NCI-H524 (cell line): Measurements from ENCODE around the gene CLVS2.
A peak's percentile ranks its signal among the peaks of the same experiment; 100 is the strongest.

Experiments used
- DNase-seq, 2 experiments: peaks; one replicate each; lab custom pipeline; 2025; lab: John Stamatoyannopoulos, UW

CLVS2 gene

DNA sequence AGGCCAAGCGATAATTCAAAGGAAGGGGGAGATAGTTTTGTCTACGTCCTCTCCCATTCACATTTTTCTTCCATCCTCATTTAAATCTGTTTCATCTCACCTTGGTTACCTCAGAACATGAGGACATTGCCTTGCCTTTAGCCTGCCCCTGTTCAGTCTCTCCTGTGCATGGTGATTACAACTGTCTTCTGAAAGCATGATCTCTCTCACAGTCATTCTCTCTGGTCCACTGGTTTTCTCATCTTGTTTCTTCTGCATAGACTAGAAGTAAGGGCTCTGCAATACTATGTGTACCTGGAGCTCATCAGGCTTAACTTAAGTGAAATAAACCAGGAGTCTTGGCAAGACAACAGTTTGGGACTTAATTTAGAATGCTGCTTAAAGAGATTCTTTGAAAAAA lies 31.4 kb downstream of the CLVS2 start:
- DNase-seq: no peak

DNA sequence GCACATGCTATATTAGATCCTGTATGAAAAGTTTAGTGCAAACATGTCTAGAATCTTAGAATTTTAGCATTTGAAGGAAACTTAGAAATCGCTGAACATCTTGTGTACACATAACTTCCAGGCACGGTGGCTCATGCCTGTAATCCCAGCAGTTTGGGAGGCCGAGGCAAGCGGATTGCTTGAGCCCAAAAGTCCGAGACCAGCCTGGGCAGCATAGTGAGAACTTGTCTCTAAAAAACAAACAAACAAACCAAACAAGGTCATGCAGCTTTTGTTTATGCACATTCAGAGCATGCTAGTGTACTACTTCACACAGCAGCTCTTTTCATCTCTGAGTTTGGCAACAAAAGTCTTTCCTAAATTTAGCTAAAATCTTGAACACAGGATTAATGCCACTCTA lies 32.2 kb downstream of the CLVS2 start:
- DNase-seq: no peak

DNA sequence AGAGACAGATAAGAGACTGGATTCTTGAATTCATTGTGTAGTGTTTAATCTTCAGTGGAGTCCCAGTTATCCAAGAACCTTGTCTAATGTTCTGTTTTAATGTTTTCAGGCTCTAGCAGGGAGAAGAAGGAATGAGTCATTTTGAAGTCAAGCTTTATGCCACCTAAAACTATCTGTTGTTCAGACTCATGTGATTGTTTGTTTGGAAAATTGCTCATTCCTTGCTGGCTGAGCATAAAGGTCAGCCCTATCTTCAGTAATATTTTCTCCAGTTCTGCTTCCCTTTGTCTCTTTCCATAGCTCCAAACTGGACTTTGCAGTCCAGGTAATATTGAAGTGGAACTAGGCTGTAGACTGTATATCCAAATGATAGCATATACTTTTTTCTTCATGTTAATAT lies 34.2 kb downstream of the CLVS2 start:
- no peak for DNase-seq

DNA sequence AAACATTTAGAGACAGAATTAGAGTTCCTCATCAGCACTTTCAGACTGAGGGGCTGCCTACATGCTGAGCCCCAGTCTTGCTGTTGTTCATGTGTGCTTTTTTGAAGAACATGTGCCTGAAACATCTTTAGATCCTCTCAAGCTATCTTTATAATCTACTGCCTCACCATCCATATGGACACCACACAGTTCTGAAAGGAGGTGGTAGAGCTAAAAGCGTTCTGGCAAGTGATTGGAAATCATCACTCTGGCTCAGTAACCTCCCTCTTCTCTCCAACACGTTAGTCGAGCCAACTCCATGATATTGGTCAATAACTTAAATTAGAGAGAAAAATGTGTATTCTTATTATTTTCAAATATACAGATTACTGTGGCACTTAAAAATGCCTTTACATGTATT lies 40.6 kb downstream of the CLVS2 start:
- no peak for DNase-seq

DNA sequence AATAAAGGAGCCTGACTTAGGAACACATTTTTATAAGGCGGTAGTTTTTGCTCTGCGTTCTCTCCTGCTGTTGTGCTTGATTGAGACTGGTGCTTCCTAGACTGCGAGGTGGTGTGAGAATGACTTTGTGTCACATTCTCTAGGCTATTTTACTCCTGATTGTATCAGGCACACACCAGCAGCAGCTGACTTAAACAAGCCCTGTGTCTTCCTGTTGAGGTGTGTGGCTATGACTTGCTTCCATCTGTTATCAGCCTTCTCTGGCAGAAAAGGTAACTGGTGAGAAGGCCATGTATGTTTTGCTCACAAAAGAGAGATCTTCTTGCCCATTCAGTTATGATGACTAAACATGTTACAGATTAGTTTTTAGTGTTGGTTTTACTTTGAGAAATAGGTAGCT lies 43.4 kb downstream of the CLVS2 start:
- DNase-seq: no peak

DNA sequence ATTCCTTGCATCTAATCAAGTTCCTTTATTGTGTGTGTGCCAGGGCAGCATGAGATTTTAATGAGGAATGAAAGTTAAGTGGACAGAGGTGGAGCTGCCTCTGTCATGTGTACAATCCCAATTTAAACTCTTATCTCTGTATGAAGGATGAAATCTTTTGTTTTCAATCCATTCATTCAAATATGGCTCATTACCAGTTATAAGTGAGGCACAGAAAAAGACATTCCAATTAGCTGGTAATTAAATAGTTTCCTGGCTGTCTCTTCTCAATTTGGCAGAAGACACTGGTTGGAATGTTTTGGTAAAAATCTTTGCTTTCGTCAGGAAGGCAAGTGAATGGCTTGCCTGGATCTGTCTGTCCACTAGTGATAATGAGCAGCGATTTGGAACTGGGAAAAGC lies 46.4 kb downstream of the CLVS2 start:
- no peak for DNase-seq

DNA sequence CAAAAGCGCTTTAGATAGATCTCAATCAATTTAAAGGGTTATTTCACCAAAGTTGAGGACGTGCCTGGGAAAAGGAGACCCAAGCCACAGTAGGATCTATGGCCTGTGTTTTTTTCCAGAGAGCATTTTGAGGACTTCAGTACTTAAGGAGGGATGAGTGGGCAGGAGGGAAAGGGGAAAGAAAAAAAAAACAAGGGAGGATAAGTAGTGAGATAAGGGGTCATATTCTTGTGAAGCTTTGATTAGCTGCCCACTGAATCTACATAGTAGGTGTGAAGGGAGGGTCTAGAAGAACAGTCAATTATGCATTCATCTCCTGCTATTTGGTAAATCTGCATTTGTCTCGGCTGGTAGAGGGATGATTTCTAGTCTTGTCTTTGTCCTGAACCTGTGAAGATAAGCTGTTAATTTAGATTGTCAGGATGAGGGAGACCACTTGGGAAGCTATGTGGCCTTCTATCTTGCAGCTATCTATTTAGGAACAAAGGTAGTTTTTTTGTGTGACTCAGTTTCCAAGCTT lies 48.4 kb downstream of the CLVS2 start:
- DNase-seq: no peak

DNA sequence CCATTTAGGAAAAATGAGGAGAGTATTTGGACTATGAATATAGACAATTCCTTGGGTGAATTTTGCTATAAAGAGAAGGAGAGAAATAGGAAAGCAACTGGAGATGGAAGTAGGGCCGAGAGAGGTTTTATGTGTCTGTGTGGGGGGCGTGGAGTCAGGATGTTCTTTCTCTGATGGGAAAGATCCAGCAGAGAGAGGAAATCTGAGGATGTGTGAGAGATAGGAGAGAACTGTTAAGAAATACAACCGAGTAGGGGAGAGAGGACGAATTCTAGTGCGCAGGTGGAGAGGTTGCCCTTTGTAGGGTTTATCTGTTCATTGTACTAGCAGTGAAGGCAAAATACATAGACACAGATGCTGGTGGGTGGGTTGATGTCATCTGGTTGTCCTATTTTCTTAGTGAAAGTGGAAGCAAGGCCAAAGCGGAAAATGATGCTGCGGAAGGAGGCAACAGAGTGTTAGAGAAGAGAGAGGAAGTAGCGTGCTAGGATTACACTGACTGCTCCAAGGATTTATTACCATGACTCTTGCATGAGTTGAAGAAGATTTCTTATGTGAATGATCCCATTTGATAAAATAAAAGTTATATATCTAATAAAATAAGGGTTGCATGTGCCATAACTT lies 57.7 kb downstream of the CLVS2 start:
- no peak for DNase-seq

DNA sequence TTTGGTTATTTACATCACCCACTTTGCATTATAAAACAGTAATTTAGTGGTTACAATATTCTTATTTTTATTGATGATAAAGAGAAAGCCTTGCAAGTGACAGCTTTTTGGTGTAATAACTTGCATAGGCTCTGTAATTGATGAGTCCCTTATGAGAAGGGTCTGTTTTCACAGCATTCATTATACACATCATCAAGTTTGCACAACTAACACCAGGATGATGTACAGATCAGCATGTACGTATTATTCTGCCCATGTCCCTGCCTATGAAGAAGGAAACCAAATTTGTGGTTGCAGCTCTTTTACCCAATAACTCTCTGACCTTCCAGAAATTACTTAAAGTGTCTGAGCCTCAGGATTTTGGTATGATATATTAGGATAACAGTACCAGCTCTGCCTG lies 59.2 kb downstream of the CLVS2 start:
- DNase-seq: no peak

DNA sequence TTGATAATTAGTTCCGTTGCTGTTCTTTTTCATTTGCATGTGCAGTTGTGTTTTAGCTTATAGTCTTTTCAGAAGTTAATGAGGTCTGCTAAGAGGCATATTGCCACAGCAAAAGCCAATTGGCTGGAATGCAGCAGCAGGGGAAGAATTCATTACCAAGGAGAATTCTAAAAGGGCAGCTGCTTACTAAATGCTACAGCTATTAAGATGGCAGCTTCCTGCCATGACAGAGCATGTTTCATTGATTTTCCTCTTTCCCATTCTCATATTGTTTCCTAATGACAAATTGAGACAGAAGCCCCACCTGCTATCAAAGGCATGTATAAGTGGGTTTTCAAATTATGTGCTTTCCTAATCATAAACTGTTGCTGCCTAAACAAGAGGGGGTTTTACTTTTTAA lies 66.6 kb downstream of the CLVS2 start:
- no peak for DNase-seq

DNA sequence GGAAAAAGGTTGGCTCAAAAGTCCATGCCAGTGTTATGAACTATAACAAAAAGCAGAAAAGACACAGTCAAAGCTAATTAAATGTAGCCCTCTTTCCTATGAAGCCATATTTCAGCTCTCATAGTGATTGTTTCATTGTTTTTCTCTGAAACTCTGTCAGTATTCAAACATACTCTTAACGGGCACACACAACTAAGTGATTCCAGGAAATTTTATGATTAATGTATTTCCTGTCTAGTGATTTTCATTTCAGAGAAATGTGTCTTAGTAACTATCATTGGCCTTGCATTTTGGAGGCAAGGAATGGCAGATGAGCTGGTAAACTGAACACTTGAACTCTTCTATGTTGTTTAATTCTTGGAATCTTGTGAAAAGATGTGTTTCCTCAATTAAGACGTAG lies 68.0 kb downstream of the CLVS2 start:
- DNase-seq: no peak

DNA sequence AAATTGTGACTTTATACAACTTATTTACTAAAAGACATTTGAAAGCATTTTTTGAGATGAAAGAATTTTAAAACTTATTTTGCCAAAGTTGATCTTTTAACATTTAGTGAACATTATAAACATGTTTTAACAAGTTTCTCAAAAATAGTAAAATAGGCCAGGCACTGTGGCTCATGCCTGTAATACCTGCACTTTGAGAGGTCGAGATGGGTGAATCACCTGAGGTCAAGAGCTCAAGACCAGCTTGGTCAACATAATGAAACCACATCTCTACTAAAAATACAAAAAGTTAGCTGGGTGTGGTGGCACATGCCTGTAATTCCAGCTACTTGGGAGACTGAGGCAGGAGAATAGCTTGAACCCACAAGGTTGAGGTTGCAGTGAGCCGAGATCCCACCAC lies 78.6 kb downstream of the CLVS2 start:
- DNase-seq: no peak

DNA sequence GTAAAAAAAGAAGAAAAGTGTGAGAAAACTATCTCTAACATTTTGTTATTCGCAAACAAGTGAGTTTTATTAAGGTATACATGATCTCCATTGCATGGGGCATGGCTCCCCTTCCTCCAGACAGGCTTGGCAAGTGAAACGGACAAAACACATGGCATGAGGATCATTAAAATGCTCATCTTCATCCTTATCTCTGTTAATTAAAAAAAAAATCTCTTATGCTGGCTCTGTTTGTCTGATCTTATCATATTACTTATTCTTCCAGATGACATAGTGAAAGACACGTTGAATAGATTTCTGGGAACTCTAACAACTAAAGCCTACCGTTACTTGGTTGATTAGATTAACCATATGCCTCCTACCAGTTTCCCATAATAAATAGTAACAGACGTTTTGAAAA lies 89.4 kb downstream of the CLVS2 start:
- peak in 1 of 2 experiments; percentile 6 for DNase-seq

DNA sequence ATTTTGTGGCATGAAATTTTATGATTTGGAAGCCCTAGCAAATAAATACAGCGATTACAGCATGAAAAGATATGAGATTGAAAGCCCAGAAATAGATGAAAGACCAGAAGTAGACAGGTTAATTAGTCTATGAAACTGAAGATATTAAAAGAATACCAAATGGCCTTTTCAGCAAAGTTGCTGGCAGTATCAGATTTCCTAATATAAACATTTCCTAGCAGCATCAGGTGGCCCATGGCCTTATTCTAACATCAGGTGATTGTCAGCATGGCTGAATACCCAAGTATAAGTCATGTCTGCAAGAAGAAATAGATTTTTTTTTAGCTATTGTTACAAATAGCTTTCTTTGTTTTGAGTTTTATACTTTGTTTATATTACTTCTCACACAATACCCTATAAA lies 93.2 kb downstream of the CLVS2 start:
- peak in 1 of 2 experiments; percentile 21 for DNase-seq

DNA sequence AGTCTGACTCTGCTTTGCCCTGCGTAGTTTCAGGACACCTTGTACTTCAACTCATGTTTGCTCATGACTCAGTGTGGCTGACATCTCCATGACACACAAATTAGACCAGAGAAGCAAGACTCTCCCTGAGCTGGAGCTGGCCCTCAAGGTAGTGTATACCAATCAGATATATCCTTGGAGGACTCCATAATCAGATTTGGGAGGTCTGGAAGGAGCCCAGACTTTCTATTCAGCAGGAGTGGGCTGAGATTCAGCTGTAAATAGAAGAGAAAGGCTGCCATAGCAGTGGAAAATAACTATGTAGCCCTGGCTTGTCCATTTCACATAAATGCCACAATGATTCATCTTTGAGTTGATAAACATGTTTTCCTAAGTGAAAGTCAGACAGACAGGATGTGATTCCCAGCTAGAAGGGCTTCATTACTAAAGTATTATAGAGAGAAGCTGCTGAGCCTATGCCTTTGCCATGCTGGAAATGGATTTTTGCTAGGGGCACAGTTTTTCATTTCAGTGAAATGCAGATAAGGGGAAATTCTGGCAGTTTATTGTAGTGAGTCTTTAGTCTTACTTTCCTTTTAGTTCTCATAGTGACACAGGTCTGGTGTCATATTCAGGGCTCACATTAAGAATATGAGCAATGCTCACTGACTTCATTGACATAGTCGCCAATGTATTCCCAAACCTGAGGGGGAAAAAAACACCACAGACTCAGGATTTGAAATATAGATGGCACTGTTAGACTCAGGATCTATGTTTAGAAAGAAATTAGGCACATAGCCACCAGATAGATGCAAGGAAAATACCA lies 95.3 kb downstream of the CLVS2 start:
- DNase-seq: no peak

DNA sequence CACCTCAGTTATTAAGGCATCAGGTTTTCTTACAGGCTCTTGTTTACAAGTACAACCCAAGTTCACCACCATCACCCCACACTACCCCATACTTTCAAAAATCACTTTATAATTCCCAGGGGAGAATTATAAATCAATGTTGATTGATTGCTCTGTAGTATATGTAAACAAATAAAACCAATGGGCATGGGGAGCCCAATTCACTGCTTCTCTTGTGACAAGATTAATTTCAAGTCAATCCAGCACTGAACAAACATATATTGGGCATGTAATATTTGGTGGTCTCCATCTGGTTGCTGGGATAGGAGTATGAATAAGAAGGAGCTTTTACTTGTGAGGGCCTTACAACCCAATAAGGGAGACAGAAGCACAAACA lies 95.8 kb downstream of the CLVS2 start:
- DNase-seq: peak in 1 of 2 experiments; percentile 7

DNA sequence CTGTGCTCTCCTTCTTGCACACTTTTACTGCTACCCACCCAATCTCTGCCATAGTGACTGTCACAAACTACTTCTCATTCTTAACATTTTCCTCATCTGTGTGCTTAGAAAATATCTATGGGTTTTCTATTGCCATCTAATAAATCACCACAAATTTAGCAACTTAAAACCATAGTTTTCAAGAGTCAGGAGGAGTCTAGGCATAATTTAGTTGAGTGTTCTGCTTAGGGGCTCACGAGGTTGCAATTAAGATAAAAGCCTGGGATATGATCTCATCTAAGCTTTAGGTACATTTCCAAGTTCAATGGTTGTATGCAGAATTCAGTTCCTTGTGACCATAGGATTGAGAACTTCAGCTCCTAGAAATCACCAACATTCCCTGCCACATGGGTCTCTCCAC lies 98.8 kb downstream of the CLVS2 start:
- DNase-seq: no peak

DNA sequence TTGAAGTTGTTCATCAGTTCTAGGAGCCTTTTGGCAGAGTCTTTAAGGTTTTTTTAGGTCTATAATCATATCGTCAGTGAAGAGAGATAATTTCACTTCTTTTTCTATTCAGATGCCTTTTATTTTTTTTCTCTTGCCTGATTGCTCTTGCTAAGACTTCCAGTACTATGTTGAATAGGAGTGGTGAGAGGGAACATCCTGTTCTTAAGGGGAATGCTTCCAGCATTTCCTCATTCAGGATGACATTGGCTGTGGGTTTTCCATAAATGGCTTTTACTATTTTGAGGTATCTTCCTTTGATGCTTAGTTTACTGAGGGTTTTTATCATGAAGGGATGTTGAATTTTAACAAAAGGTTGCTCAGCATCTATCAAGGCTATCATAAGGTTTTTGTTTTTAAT lies 109.5 kb downstream of the CLVS2 start:
- DNase-seq: no peak

DNA sequence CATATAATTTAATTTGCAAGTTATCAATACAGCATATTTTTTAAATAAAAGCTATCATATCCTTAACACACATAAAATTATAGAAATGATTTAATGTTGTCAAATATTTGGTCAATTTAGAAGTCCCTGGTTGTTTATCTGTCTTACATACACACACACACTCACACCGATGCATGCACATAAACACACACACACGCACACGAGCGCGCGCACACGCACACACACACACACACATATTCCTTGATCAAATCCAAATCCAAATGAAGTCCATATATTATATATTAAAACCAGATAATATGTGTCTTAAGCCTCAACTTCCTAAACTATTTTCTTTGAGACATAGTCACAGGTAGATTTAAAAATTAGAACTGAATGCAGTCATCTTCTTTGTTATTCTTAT lies 120.3 kb downstream of the CLVS2 start:
- DNase-seq: no peak

DNA sequence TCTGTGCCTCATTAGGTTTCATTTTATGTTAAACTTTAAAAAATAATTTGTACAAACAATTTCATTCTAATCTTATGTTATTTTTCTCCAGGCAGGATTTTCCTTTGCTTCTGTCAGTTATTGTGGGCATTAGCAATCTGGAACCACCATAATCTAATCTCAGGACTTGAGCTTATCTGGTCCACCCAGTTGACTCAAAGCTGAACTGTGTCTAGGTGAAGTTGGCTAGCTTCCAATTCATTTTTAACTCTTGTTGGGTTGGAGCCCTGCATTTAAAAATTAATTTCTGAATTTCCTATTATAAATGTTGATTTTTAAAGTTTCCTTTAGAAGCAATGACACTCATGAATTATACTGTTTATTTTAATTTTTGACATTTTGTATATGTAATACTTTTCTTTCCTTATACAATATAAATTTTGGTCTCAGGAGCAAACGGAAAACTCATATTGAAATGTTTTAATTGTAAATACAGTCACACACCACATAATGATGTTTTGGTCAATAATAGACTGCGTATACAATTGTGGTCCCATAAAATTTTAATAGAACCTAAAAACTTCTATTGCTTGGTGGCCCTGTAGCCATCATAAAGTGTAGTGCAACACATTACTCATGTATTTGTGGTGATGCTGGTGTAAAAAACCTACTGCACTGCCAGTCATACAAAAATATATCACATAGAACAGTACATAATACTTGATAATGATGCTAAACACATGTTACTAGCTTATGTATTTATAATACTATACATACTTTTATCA lies 121.3 kb downstream of the CLVS2 start:
- DNase-seq: no peak

DNA sequence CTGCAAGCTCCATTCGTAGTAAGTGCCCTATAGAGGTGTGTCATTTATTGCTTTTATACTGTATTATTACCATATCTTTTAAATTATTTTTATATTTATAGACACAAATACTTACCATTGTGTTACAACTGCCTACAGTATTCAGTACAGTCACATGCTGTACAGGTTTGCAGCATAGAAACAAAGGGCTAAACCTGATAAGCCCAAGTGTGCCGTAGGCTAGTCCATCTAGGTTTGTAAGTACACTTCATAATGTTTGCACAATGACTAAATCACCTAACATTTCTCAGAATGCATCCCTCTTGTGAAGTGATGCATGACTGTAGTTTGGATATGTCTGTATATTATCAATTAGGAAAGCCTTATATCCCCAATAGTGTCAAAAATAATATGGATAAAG lies 122.8 kb downstream of the CLVS2 start:
- DNase-seq: no peak
